Fibroblast of the aortic adventitia (primary cell): ENCODE measurements around the gene SREBF1. TPM values are rescaled to one million over a fixed set of nuclear protein-coding genes. Genes with fewer than 3 reads are reported as not detected.

Experiments
- DNase-seq: peaks from one replicate; pipeline ENCODE4 v3.0.0-alpha.2; 2010; ENCODE audit warnings: low read depth
- H3K4me3 ChIP-seq: 2 replicates; pipeline ENCODE4 v1.5.1; 2011; ENCODE audit warnings: low read depth, mild to moderate bottlenecking, control low read depth, low read length, moderate library complexity
- CTCF ChIP-seq: IDR thresholded peaks from 2 replicates; pipeline ENCODE4 v1.5.1; 2011; ENCODE audit warnings: mild to moderate bottlenecking, low read length, control low read depth, inconsistent platforms; ENCODE audit not compliant: insufficient read depth
- total RNA-seq: library from RNA; depleted of rRNA; stranded (reverse); fragments of >200 nt; gene quantifications from 2 replicates; pipeline ENCODE4 v1.2.3, GENCODE V29; 2012; ENCODE audit warnings: low replicate concordance

SREBF1 gene
- total RNA-seq, 1 donor: 48.7 TPM

- TF ChIP-seq CTCF: no peak
- no peak for DNase-seq
Measured at GRCh38 chr17:17846645-17847044, 9.9 kb upstream of the SREBF1 start.

DNA sequence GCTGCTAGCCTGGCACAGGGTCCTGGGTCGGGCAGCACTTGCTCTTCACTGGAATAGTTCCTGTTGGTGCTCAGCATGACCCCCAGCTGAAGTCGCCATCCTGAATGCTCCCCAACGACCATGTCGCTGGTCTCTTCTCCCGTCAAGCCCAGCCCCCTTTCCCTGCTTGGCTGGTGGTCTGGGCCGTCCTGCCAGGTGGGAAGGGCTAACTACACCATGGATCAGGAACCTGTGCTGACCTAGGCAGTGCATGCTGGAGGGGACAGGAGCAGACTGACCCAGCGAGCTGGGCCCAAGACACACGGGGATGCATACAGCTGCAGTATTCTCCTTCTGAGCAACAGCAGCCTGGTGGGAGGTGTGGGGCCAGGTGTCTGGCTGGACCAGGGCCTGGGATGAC lies 9.2 kb upstream of the SREBF1 start:
- H3K4me3 ChIP-seq: no peak overlapping the region
- TF ChIP-seq CTCF: no peak
- DNase-seq: no peak

More at GRCh38 chr17:17846645-17847044, 9.9 kb upstream of the SREBF1 start:
- no peak overlapping the region for H3K4me3 ChIP-seq

DNA sequence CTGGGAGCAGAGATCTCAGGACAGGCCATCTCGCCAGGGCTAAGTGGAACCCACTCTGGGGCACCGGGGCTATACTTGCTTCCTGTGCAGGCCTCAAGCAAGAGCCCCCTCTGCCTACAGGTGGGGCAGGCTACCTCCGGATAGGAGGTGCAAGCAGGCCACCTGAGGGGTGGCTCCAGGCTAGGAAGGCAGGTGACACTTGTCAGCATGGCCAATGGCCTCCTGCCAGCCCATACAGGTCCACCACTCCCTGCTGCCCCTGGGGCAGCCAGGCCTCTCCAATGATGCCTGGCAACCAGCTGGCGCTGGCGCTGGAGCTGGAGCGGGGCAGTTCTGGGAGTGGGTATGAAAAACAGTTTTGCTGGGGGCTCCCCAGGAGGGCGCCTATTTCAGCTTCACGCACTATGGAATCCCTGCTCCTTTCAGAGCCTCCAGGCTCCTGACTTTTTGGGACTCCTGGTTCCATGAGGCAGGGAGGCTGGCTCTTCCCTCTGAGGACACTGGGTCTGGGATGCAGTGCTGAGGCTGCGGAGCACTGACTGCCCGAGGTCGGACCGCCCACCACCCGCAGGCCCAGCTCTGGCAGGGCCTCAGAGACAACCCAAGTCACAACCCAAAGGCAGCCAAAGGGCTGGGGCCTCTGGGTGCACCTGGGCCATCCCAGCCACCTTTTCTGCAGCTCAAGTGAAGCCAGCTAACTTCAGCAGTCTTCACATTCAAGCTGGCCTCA lies 8.4 kb upstream of the SREBF1 start:
- TF ChIP-seq CTCF: no peak
- H3K4me3 ChIP-seq: no peak overlapping the region
- DNase-seq: no peak

DNA sequence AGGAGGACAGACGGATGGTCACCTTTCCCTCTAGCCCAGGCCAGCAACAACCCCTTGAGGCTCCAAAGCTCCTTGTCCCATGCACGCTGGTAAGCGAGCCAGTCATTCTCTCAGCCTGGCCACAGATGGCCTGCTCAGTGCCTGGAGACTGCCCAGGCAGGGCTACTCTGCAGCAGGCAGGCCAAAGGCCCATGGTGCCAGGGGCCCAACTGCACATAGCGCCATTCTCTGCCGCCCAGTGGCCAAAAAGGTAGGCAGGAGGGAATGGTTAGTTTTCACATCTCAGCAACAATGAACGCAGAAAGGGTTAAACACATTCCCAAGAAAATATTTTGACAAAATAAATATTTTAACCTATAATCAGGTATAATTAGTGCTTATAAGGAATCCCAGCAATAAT lies 7.7 kb upstream of the SREBF1 start:
- H3K4me3 ChIP-seq: no peak overlapping the region
- no peak for TF ChIP-seq CTCF
- DNase-seq: no peak

DNA sequence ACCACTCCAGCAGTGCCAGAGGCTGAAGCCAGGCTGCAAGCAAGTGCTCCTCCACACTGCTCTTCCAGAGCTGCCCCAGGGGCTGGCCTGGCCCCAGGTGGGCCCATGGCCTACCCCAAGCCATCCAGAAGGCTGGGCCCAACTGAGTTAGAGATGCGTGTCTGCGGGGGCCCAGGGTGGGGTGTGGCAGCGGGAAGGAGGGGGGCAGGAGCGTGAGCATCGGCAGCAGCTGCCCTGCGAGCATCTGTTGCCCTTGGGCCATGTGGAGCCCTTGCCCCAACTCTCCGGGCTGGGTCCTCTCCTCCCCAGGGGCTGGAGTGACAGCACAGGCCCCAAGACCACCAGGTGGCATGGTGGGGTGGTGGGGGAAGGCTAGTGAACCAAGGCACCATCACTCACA lies 7.3 kb upstream of the SREBF1 start:
- DNase-seq: no peak
- no peak overlapping the region for H3K4me3 ChIP-seq
- no peak for TF ChIP-seq CTCF

GRCh38 chr17:17843096-17843495 lies 6.3 kb upstream of the SREBF1 start:
- no peak for TF ChIP-seq CTCF
- no peak overlapping the region for H3K4me3 ChIP-seq
- DNase-seq: no peak
